ENCODE results near the gene PNMA6A.

- TF ChIP-seq CTCF (IDR thresholded peaks at IDR 0.05; ENCODE audit: insufficient read depth, low read length, poor library complexity, severe bottlenecking): no peak
- no peak for TF ChIP-seq EZH2phosphoT487 (conservative IDR thresholded peaks at IDR 0.05; ENCODE audit: low read length)
These were observed 3.1 kb downstream of the PNMA6A start for GRCh38 chrX:153075366-153075765.

All from SU-DHL-6 (cell line).